Uterus (tissue), 4 donors: ENCODE measurements around the gene PTPRR. TPM values are rescaled to one million over a fixed set of nuclear protein-coding genes. Genes with fewer than 3 reads are reported as not detected.

ENCODE experiments used
- DNase-seq, 2 donors: peaks; one replicate each; pipeline ENCODE4 v3.0.0-alpha.2; 2019 to 2020
- H3K27ac ChIP-seq, 2 donors: fragments of 200-600 bp; sonication (generic); 1 replicate in 1 of 2; 2 replicates in 1 of 2; pipeline ENCODE4 v1.5.1; 2016 to 2018
- H3K27me3 ChIP-seq, 2 donors: fragments of 200-600 bp; sonication (generic); one replicate each; pipeline ENCODE4 v1.5.1; 2018 to 2019; ENCODE audit warnings: control low read depth in 1 of 2
- H3K36me3 ChIP-seq, 2 donors: fragments of 200-600 bp; sonication (generic); one replicate each; pipeline ENCODE4 v1.5.1; 2019; ENCODE audit warnings: control low read depth in 1 of 2
- H3K4me1 ChIP-seq, 2 donors: fragments of 200-600 bp; sonication (generic); one replicate each; pipeline ENCODE4 v1.5.1; 2018 to 2019; ENCODE audit warnings: control low read depth in 1 of 2
- H3K4me3 ChIP-seq, 2 donors: fragments of 200-600 bp; sonication (generic); 1 replicate in 1 of 2; 2 replicates in 1 of 2; pipeline ENCODE4 v1.5.1; 2018 to 2019; ENCODE audit warnings: mild to moderate bottlenecking in 1 of 2
- H3K9me3 ChIP-seq, 2 donors: fragments of 200-600 bp; sonication (generic); one replicate each; pipeline ENCODE4 v1.5.1; 2019; ENCODE audit warnings: control low read depth in 1 of 2
- CTCF ChIP-seq, 4 experiments: fragments of 200-600 bp in 2 of 4; fragments of 450-650 bp in 2 of 4; sonication (generic) in 2 of 4; IDR thresholded peaks; one replicate each; pipeline ENCODE4 v1.5.1; 2016 to 2019; ENCODE audit warnings: antibody characterized with exemption in 4 of 4, mild to moderate bottlenecking in 2 of 4, moderate library complexity in 1 of 4
- POLR2A ChIP-seq, 2 donors: fragments of 450-650 bp; IDR thresholded peaks; one replicate each; pipeline ENCODE4 v1.6.1; 2016; ENCODE audit warnings: antibody characterized with exemption in 2 of 2, mild to moderate bottlenecking in 1 of 2, moderate library complexity in 1 of 2
- intact Hi-C: fragments of 100-400 bp; cut with DNase I; formaldehyde crosslinking; loops from one replicate; pipeline ENCODE4 v1.15.1; 2023; ENCODE audit warnings: low total_unique reads
- total RNA-seq, 4 donors: library from RNA; depleted of rRNA in 3 of 4; stranded (reverse); fragments of >200 nt in 3 of 4; gene quantifications; one replicate each; pipeline versions ENCODE4 v1.1.0 to v1.2.4, GENCODE V29; 2014 to 2023
- donor health status: DM: yes; HTN: yes; CAD: no.

The PTPRR gene
- total RNA-seq, 4 donors from 2014 or later, result 0.62 to 43.3 (median 7.6) TPM

DNA sequence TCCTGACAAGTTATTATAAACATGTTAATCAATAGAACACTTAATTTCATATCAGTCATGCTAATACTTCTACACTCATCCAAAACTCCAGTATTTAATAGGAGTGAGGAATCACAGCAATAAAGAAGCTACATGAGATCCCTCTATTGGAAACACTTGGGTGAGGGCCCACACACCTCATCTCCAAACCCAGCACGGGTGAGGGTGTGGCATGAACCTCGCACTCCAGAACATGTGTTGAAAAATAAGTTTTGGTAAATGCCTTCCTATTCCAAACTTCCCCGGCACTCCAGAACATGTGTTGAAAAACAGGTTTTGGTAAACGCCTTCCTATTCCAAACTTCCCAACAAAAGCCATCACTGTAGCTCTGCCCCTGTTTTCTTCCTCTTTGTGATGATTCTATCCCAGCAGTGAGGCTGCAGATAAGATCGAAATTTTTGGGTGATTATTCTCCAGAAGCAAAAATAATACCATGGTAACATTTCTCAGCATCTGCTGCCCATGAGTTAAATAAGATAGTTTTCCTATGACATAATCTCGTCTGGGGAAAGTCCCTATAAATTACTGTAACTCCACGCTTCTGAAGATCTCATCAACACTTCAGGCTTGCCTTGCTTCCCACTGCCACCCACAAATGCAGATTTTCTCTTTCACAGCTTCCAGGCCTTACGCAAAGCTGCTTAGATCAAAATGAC is 258.9 kb downstream of the PTPRR start:
- H3K36me3 ChIP-seq, result no peaks in the 10 kb centered on the region
- no peaks in the 10 kb centered on the region for H3K4me1 ChIP-seq
- no peaks in the 10 kb centered on the region for H3K27me3 ChIP-seq
- DNase-seq, result no peak
- no peak for TF ChIP-seq POLR2A (IDR thresholded peaks at IDR 0.05)
- intact Hi-C loops, result no loop called here
- H3K4me3 ChIP-seq, result no peak overlapping the region
- H3K27ac ChIP-seq, result no peak overlapping the region
- no peaks in the 10 kb centered on the region for H3K9me3 ChIP-seq

DNA sequence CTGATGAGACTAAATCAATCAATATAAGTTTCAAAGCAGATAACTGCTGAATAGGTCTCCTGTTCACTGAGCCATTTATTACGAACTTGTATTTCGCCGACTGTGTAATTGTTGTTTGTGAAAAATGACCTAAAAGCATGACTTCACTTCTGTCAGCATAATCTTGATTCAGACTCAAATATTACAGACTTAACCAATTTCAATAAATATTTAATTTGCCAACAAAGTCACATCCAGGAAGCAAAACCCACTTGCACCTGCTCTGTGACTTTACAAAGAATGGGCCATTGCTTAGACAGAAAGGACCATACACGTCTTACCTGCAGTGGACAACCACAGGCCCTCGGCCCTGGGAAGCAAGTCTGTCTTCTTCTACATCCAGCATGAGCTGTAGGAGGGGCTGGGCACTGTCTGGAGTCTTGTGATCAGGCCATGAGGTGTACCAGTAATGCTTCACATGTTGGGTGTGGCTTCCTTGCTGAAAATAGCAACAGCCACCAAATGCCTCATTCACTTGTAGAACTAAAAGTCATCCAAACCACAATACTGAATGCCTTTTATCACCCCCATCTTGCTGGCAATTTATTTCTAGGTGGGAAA is 259.8 kb downstream of the PTPRR start:
- DNase-seq, result peak in 1 of 2 donors; percentile 36

DNA sequence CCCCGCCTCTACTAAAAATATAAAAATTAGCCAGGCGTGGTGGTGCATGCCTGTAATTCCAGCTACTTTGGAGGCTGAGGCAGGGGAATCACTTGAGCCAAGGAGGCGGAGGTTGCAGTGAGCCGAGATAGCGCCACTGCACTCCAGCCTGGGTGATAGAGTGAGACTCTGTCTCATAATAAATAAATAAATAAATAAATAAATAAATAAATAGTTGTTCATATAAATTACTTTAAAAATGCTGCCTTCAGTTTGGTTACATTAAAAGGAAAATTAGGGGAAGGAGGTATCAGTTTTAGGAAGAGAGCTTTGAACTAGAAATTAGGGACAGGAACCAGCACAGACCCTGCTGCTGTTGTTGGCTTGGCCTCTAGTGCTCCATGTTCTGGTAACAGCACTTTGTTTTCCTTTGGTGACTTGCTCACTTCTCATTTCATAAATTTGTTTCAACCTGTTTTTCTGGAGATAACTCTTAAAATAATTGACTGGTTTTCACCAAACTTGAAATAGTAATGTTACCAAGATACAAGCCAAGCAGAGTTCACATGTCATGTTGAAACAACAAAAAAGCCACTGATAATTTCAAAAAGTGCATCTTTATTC is 260.4 kb downstream of the PTPRR start:
- Histone ChIP-seq H3K4me3 (no peak overlapping the region), H3K9me3 (no peaks in the 10 kb centered on the region), H3K36me3 (no peaks in the 10 kb centered on the region), H3K4me1 (no peaks in the 10 kb centered on the region), H3K27ac (no peak overlapping the region), H3K27me3 (no peaks in the 10 kb centered on the region)
- intact Hi-C loops, result no loop called here
- no peak for TF ChIP-seq CTCF (IDR thresholded peaks at IDR 0.05)
- no peak for TF ChIP-seq POLR2A (IDR thresholded peaks at IDR 0.05)
- no peak for DNase-seq

More for the DNA sequence above, 259.8 kb downstream of the PTPRR start:
- Histone ChIP-seq H3K27ac (no peak overlapping the region), H3K36me3 (no peaks in the 10 kb centered on the region), H3K4me3 (no peak overlapping the region), H3K4me1 (no peaks in the 10 kb centered on the region), H3K9me3 (no peaks in the 10 kb centered on the region), H3K27me3 (no peaks in the 10 kb centered on the region)
- TF ChIP-seq POLR2A (IDR thresholded peaks at IDR 0.05), result no peak
- no peak for TF ChIP-seq CTCF (IDR thresholded peaks at IDR 0.05)
- intact Hi-C loops, result no loop called here

DNA sequence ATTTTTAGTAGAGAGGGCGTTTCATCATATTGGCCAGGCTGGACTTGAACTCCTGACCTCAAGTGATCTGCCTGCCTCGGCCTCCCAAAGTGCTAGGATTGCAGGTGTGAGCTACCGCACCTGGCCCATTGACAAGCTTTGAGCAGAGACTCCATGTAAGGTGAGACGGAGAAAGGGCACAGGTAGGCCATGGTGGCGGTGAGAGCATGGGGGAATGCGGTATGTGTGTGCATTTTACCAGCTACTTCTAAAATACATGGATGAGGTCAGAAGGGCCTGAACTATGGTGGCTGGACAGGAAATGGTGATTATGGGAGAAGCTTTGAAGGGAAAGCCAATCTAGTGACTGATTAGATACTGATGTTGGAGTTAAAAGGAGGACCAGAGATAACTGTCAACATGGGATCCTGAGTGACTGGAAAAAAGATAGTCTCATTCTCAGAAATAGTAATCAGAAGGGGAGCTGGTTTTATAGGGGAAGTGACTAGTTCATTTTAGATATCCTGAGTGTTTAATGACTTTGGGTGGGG is 261.4 kb downstream of the PTPRR start:
- H3K27ac ChIP-seq, result no peak overlapping the region
- no peak for DNase-seq
- intact Hi-C loops, result no loop called here
- no peaks in the 10 kb centered on the region for H3K9me3 ChIP-seq
- no peaks in the 10 kb centered on the region for H3K4me1 ChIP-seq
- H3K4me3 ChIP-seq, result no peak overlapping the region
- H3K27me3 ChIP-seq, result no peaks in the 10 kb centered on the region
- no peak for TF ChIP-seq CTCF (IDR thresholded peaks at IDR 0.05)
- TF ChIP-seq POLR2A (IDR thresholded peaks at IDR 0.05), result no peak
- H3K36me3 ChIP-seq, result no peaks in the 10 kb centered on the region

GRCh38 chr12:70657616-70658286 is 262.8 kb downstream of the PTPRR start:
- Histone ChIP-seq H3K27me3 (no peaks in the 10 kb centered on the region), H3K36me3 (no peaks in the 10 kb centered on the region), H3K27ac (no peak overlapping the region), H3K9me3 (no peaks in the 10 kb centered on the region), H3K4me3 (no peak overlapping the region), H3K4me1 (no peaks in the 10 kb centered on the region)
- no peak for DNase-seq
- no peak for TF ChIP-seq POLR2A (IDR thresholded peaks at IDR 0.05)
- TF ChIP-seq CTCF (IDR thresholded peaks at IDR 0.05), result no peak
- intact Hi-C loops, result no loop called here
